Astrocyte (in vitro differentiated cells and primary cell): ENCODE results near the gene SUFU. TPM values are rescaled to one million over a fixed set of nuclear protein-coding genes. Genes with fewer than 3 reads are reported as not detected.

ENCODE experiments used
- DNase-seq: peaks from one replicate; pipeline ENCODE4 v3.0.0-alpha.2; 2010; ENCODE audit warnings: low read depth
- FAIRE-seq: peaks from 2 replicates; lab custom pipeline; 2011; peaks lifted over from hg19 to GRCh38; lab: Jason Lieb, UNC
- H2AFZ ChIP-seq: 2 replicates; pipeline ENCODE4 v1.6.0; 2012; ENCODE audit warnings: low read depth, low read length, inconsistent platforms
- H3K27ac ChIP-seq: 2 replicates; pipeline ENCODE4 v1.5.1; 2011; ENCODE audit warnings: low read depth, low read length, inconsistent platforms
- H3K27me3 ChIP-seq: 2 replicates; pipeline ENCODE4 v1.6.0; 2011; ENCODE audit warnings: low read length, inconsistent platforms; ENCODE audit not compliant: insufficient read depth
- H3K36me3 ChIP-seq: 2 replicates; pipeline ENCODE4 v1.5.1; 2011; ENCODE audit warnings: low read length, inconsistent platforms; ENCODE audit not compliant: insufficient read depth
- H3K4me1 ChIP-seq: 2 replicates; pipeline ENCODE4 v1.5.1; 2011; ENCODE audit warnings: low read length, inconsistent platforms; ENCODE audit not compliant: insufficient read depth
- H3K4me2 ChIP-seq: 2 replicates; pipeline ENCODE4 v1.6.0; 2012; ENCODE audit warnings: low read length, inconsistent platforms
- H3K4me3 ChIP-seq: 2 replicates; pipeline ENCODE4 v1.5.1; 2011; ENCODE audit warnings: low read depth, mild to moderate bottlenecking, low read length, inconsistent platforms; ENCODE audit not compliant: insufficient read depth
- H3K79me2 ChIP-seq: 2 replicates; pipeline ENCODE4 v1.6.0; 2012; ENCODE audit warnings: mild to moderate bottlenecking, low read length, inconsistent platforms; ENCODE audit not compliant: insufficient read depth
- H3K9ac ChIP-seq: 2 replicates; pipeline ENCODE4 v1.6.0; 2012; ENCODE audit warnings: mild to moderate bottlenecking, low read length, inconsistent platforms
- H3K9me3 ChIP-seq: 2 replicates; pipeline ENCODE4 v1.5.1; 2012; ENCODE audit warnings: low read depth, mild to moderate bottlenecking, low read length, inconsistent platforms; ENCODE audit not compliant: insufficient read depth
- H4K20me1 ChIP-seq: 2 replicates; pipeline ENCODE4 v1.6.0; 2012; ENCODE audit warnings: low read length, inconsistent platforms; ENCODE audit not compliant: insufficient read depth
- H3K27ac Mint-ChIP-seq: one replicate; pipeline ENCODE4 v1.8.0; 2021; ENCODE audit warnings: mild to moderate bottlenecking, mixed read lengths; ENCODE audit not compliant: unreplicated experiment
- H3K27me3 Mint-ChIP-seq: one replicate; pipeline ENCODE4 v1.8.0; 2021; ENCODE audit warnings: low read depth, mixed read lengths; ENCODE audit not compliant: unreplicated experiment
- H3K36me3 Mint-ChIP-seq: one replicate; pipeline ENCODE4 v1.8.0; 2021; ENCODE audit warnings: low read depth, mixed read lengths; ENCODE audit not compliant: unreplicated experiment
- H3K4me1 Mint-ChIP-seq: one replicate; pipeline ENCODE4 v1.8.0; 2021; ENCODE audit warnings: low read depth, mixed read lengths; ENCODE audit not compliant: unreplicated experiment
- H3K4me3 Mint-ChIP-seq: one replicate; pipeline ENCODE4 v1.8.0; 2021; ENCODE audit warnings: mild to moderate bottlenecking, moderate library complexity, mixed read lengths; ENCODE audit not compliant: unreplicated experiment
- H3K9me3 Mint-ChIP-seq: one replicate; pipeline ENCODE4 v1.8.0; 2021; ENCODE audit warnings: mild to moderate bottlenecking, mixed read lengths; ENCODE audit not compliant: unreplicated experiment
- EZH2 ChIP-seq: IDR thresholded peaks from 2 replicates; pipeline ENCODE4 v1.6.1; 2012; ENCODE audit warnings: mild to moderate bottlenecking, low read length, inconsistent platforms; ENCODE audit not compliant: insufficient read depth
- total RNA-seq: library from RNA; stranded (reverse); gene quantifications from 2 replicates; pipeline ENCODE4 v1.2.1, GENCODE V29; 2021
- TF ChIP-seq, protein P1 (sequence below): IDR thresholded peaks from 2 replicates; pipeline ENCODE4 v1.5.1; 2011; ENCODE audit warnings: low read depth, mild to moderate bottlenecking, inconsistent platforms, low read length, moderate library complexity; ENCODE audit not compliant: insufficient read depth

SUFU gene
- total RNA-seq, 1 donor from 2014 or later: 25.8 TPM

DNA sequence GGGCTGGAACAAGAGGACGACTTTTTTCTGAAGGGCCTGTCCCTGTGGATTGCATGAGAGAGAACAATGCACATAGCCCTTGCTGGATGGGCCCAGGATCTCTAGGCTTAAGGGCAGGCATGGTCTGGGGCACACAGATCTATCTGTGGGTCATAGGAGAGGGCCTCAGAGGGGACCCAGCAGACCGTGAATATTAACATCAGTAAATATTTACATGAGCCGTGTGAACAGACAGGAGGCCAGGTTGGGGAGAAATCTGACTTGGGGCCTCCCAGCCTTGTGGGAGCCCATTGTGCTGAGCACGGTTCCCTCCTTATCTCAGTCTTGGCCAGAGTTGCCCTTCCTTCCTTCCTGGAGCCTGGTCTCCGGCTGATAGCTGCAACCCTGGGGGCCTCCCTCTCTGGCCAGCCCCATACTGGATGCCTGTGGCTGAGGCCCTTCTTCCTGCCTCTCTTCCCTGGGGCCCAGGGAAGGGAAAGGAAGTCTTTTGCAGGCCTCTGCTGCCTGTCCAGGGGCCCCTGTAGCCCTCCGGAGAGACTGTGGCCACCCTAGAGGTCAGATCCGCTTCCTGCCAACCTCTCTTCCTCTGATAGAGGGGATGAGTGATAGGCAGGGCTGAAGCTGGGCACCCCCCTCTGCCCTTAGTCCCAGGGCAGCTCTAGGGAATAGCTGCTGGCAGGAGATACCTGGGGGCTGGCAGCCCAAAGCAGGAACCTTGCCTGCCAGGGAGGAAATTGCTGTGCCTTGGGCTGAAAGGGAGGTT, 96.0 kb downstream of the SUFU start:
- DNase-seq (no peak), FAIRE-seq (no peak)
- H2AFZ ChIP-seq: no peak overlapping the region
- no peaks in the 10 kb centered on the region for H4K20me1 ChIP-seq
- H3K36me3 Mint-ChIP-seq: peaks cover 20% of the 10 kb centered on the region
- H3K36me3 ChIP-seq: no peaks in the 10 kb centered on the region
- peaks cover 24% of the 10 kb centered on the region for H3K4me1 ChIP-seq
- no peak overlapping the region for H3K4me3 ChIP-seq
- no peaks in the 10 kb centered on the region for H3K27me3 ChIP-seq
- TF ChIP-seq EZH2: no peak
- TF ChIP-seq, protein P1, sequence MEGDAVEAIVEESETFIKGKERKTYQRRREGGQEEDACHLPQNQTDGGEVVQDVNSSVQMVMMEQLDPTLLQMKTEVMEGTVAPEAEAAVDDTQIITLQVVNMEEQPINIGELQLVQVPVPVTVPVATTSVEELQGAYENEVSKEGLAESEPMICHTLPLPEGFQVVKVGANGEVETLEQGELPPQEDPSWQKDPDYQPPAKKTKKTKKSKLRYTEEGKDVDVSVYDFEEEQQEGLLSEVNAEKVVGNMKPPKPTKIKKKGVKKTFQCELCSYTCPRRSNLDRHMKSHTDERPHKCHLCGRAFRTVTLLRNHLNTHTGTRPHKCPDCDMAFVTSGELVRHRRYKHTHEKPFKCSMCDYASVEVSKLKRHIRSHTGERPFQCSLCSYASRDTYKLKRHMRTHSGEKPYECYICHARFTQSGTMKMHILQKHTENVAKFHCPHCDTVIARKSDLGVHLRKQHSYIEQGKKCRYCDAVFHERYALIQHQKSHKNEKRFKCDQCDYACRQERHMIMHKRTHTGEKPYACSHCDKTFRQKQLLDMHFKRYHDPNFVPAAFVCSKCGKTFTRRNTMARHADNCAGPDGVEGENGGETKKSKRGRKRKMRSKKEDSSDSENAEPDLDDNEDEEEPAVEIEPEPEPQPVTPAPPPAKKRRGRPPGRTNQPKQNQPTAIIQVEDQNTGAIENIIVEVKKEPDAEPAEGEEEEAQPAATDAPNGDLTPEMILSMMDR: no peak
- H3K4me1 Mint-ChIP-seq: peaks cover 42% of the 10 kb centered on the region
- no peak overlapping the region for H3K9ac ChIP-seq
- H3K9me3 ChIP-seq: no peaks in the 10 kb centered on the region
- no peak overlapping the region for H3K27ac ChIP-seq
- peak overlapping the region; percentile 58 for H3K27ac Mint-ChIP-seq
- H3K27me3 Mint-ChIP-seq: no peaks in the 10 kb centered on the region
- H3K79me2 ChIP-seq: no peaks in the 10 kb centered on the region
- no peak overlapping the region for H3K4me2 ChIP-seq
- H3K9me3 Mint-ChIP-seq: no peaks in the 10 kb centered on the region
- peak overlapping the region; percentile 34 for H3K4me3 Mint-ChIP-seq

DNA sequence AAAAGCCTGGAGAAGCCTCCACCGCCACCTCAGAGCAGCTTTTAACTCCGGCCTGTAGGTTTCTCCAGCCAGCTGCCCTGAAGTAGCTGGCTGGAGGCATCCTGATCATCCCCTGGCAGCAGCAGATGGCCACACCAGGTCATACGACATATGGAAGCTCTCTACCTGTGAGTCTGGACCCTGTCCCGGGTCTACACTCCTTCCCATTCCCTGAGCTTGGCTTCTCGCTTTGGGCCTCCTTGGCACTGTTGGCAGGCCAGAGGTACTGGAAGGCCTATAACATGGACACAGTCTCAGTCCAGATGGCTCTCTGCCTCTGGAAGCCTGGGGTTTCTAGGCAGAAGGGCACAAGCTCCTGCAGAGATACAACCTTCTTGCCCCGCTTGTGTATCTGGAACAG, 97.0 kb downstream of the SUFU start:
- DNase-seq: no peak

More for the DNA sequence above, 97.0 kb downstream of the SUFU start:
- H3K27me3 Mint-ChIP-seq: no peaks in the 10 kb centered on the region
- Histone ChIP-seq H3K9me3 (no peaks in the 10 kb centered on the region), H2AFZ (no peak overlapping the region), H3K36me3 (no peaks in the 10 kb centered on the region), H4K20me1 (no peaks in the 10 kb centered on the region), H3K4me2 (no peak overlapping the region), H3K4me3 (no peak overlapping the region), H3K4me1 (peaks cover 34% of the 10 kb centered on the region), H3K9ac (no peak overlapping the region), H3K79me2 (no peaks in the 10 kb centered on the region), H3K27ac (no peak overlapping the region), H3K27me3 (no peaks in the 10 kb centered on the region)
- peaks cover 20% of the 10 kb centered on the region for H3K36me3 Mint-ChIP-seq
- H3K4me1 Mint-ChIP-seq: peaks cover 45% of the 10 kb centered on the region
- H3K4me3 Mint-ChIP-seq: no peak overlapping the region
- H3K9me3 Mint-ChIP-seq: no peaks in the 10 kb centered on the region
- no peak overlapping the region for H3K27ac Mint-ChIP-seq
- TF ChIP-seq, protein P1: no peak
- no peak for TF ChIP-seq EZH2
- no peak for FAIRE-seq
